ENCODE measurements around the gene ANKRD55. TPM values are rescaled to one million over a fixed set of nuclear protein-coding genes. Genes with fewer than 3 reads are reported as not detected.
"Not testable (repeated sequence)": the region's sequence is repeated elsewhere in the genome, so short reads cannot be mapped to it uniquely, and the experiment has no call there.

ANKRD55 gene
- total RNA-seq, 2 experiments from 2014 or later, result 0.37 to 0.52 TPM

DNA sequence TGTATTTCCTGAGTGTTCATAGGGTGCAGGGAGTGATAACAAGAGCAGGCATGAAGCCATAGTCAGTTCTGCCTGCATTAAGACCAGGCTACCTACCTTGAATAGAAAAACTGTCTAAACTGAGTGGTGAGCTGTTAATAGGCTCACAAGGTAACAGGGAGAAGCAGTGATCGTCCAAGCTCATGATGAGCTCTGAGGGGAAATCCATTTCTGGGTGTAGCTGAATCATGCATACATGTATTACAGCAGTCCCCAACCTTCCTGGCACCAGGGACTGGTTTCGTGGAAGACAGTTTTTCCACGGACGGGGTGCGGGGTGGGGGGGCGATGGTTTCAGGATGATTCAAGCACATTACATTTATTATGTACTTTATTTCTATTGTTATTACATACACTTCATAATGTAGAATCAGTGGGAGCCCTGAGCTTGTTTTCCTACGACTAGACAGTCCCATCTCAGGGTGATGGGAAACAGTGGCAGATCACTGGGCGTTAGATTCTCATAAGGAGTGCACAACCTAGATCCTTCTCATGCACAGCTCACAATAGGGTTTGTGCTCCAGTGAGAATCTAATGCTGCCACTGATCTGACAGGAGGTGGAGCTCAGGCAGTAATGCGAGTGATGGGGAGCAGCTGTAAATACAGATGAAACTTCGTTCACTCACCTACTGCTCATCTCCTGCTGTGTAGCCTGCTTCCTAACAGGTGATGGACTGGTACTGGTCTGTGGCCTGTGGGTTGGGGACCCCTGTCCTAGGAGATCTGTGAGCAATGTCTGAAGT, 138.4 kb downstream of the ANKRD55 start:
- no peak overlapping the region for H3K27ac Mint-ChIP-seq
- peaks cover 55% of the 10 kb centered on the region for H3K4me1 Mint-ChIP-seq (ENCODE audit: low read depth)
- POLR2A ChIA-PET, result interaction anchor here (0.6 to 1.2 kb wide), 4 partner anchors 23 to 234 kb away, joined by 3 to 4 read pairs (median 3); partner anchors contain the start of gene IL6ST

DNA sequence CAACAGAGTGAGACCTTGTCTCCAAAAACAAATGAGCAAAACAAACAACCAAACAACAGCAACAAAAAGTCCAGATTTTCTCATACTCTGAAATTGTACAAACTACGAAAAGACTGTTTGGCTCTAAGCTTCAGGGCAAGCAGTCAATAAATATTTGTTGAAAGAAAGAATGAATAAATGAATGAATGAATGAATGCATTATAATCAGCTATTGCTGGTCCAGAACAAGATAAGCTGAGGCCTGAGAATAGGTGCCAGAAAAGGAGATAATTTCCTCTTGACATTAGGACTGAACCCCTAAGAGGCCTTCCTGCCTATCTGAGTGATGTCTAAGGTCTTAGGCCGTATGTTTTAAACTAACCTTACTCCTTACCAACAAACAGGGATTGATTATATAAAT, 139.2 kb downstream of the ANKRD55 start:
- no peaks in the 10 kb centered on the region for H3K27me3 Mint-ChIP-seq (ENCODE audit: low read depth)
- H3K4me3 Mint-ChIP-seq, result no peak overlapping the region
- H3K9me3 Mint-ChIP-seq (ENCODE audit: insufficient read depth), result no peaks in the 10 kb centered on the region
- ChIA-PET POLR2A (interaction anchor here (0.6 to 1.2 kb wide), 3 partner anchors 23 to 177 kb away, joined by 3 read pairs; partner anchors contain the start of gene IL6ST), CTCF (interaction anchor here (0.7 to 2.1 kb wide), 6 partner anchors 9 to 116 kb away, joined by 3 to 6 read pairs (median 4); no protein-coding TSS in a partner anchor)
- peaks cover 60% of the 10 kb centered on the region for H3K4me1 Mint-ChIP-seq (ENCODE audit: low read depth)
- ATAC-seq (no peak), DNase-seq (no peak)
- H3K27ac Mint-ChIP-seq, result peak overlapping the region; percentile 34
- H3K36me3 Mint-ChIP-seq (ENCODE audit: low read depth), result peaks cover 4% of the 10 kb centered on the region

More for the DNA sequence above, 138.4 kb downstream of the ANKRD55 start:
- CTCF ChIA-PET, result interaction anchor here (0.7 to 2.1 kb wide), 6 partner anchors 8 to 117 kb away, joined by 3 to 6 read pairs (median 4); no protein-coding TSS in a partner anchor
- ATAC-seq (no peak), DNase-seq (no peak)
- H3K4me3 Mint-ChIP-seq, result no peak overlapping the region
- no peaks in the 10 kb centered on the region for H3K9me3 Mint-ChIP-seq (ENCODE audit: insufficient read depth)
- no peaks in the 10 kb centered on the region for H3K27me3 Mint-ChIP-seq (ENCODE audit: low read depth)
- peaks cover 4% of the 10 kb centered on the region for H3K36me3 Mint-ChIP-seq (ENCODE audit: low read depth)

DNA sequence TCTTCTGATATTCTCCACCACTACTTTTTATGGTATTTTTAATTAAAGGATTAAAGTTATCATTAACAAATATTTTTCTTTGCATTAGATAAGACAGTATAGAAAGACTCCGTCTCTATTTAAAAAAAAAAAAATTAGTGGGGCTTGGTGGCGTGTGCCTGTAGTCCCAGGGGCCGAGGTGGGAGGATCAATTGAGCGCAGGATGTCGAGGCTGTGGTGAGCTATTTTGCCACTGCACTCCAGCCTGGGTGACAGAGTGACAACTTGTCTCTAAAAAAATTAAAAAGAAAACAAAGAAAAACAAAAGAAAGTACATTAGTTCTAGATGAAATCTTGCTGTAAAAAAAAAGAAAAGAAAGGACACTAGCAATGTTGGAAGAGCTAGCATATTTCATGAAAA, 141.0 kb downstream of the ANKRD55 start:
- H3K9me3 Mint-ChIP-seq (ENCODE audit: insufficient read depth), result no peaks in the 10 kb centered on the region
- ATAC-seq (no peak), DNase-seq (no peak)
- no peaks in the 10 kb centered on the region for H3K27me3 Mint-ChIP-seq (ENCODE audit: low read depth)
- H3K27ac Mint-ChIP-seq, result no peak overlapping the region
- ChIA-PET CTCF (interaction anchor here (0.8 to 1.2 kb wide), 2 partner anchors 10 to 115 kb away, joined by 3 read pairs; no protein-coding TSS in a partner anchor), POLR2A (interaction anchor here (0.6 kb wide), 1 partner anchor 88 kb away, joined by 6 read pairs; no protein-coding TSS in a partner anchor)
- H3K4me3 Mint-ChIP-seq, result no peak overlapping the region
- peaks cover 4% of the 10 kb centered on the region for H3K36me3 Mint-ChIP-seq (ENCODE audit: low read depth)
- H3K4me1 Mint-ChIP-seq (ENCODE audit: low read depth), result peaks cover 57% of the 10 kb centered on the region

DNA sequence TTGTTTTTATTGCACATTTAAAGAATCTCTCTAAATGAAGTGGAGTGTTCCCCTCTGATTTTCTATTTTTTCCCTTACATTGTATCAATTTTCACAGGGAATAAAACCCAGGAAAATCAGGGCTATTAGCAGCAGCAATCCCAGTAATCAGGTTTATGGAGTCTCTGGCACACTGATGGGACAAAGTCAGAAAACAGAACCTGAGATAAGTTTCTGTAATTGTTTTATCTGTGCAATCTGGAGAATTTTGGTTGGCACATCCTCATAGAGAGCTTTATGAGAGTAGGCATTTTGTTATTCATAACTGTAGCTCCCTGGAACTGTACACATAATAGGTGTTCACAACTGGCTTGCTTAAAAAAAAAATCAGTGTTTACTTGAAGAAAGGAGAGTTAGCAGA, 141.5 kb downstream of the ANKRD55 start:
- Mint-ChIP-seq H3K4me1 (ENCODE audit: low read depth) (peaks cover 57% of the 10 kb centered on the region), H3K27me3 (ENCODE audit: low read depth) (no peaks in the 10 kb centered on the region), H3K36me3 (ENCODE audit: low read depth) (peaks cover 4% of the 10 kb centered on the region), H3K9me3 (ENCODE audit: insufficient read depth) (no peaks in the 10 kb centered on the region), H3K27ac (peak overlapping the region; percentile 37), H3K4me3 (no peak overlapping the region)
- ChIA-PET CTCF (interaction anchor here (0.8 to 1.2 kb wide), 2 partner anchors 9 to 114 kb away, joined by 3 read pairs; no protein-coding TSS in a partner anchor), POLR2A (no interaction called here)
- no peak for DNase-seq
- ATAC-seq, result no peak

DNA sequence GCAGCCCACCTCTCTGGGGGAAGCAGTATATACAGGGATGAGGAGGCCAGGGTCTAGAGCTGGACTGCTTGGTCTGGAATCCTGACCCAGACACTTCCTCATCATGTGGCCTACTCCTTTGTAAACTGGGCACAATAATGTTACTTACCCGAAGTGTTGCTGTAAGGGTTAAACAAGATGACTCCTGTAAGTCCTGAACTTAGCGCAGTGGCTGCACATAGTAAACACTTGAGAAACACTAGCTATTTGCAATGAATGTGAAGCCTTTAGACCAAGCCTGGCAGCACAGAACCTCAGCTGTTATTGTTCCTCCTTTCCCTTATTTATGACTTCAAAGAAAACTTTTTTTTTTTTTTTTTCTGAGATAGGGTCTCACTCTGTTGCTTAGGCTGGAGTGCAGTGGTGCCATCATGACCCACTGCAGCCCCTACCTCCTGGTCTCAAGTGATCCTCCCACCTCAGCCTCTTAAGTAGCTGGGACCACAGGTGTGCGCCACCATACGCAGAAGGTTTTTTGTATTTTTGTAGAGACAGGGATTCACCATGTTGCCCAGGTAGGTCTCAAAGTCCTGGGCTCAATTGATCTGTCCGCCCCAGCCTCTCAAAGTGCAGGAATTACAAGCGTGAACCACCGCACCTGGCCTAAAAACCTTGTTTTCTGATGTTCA, 142.2 kb downstream of the ANKRD55 start:
- ChIA-PET CTCF (interaction anchor here (1.3 kb wide), 1 partner anchor 80 kb away, joined by 4 read pairs; no protein-coding TSS in a partner anchor), POLR2A (no interaction called here)
- DNase-seq (no peak), ATAC-seq (peak; percentile 27)
- Mint-ChIP-seq H3K9me3 (ENCODE audit: insufficient read depth) (no peaks in the 10 kb centered on the region), H3K27me3 (ENCODE audit: low read depth) (no peaks in the 10 kb centered on the region), H3K4me3 (no peak overlapping the region), H3K27ac (no peak overlapping the region), H3K4me1 (ENCODE audit: low read depth) (peaks cover 57% of the 10 kb centered on the region), H3K36me3 (ENCODE audit: low read depth) (peaks cover 2% of the 10 kb centered on the region)

DNA sequence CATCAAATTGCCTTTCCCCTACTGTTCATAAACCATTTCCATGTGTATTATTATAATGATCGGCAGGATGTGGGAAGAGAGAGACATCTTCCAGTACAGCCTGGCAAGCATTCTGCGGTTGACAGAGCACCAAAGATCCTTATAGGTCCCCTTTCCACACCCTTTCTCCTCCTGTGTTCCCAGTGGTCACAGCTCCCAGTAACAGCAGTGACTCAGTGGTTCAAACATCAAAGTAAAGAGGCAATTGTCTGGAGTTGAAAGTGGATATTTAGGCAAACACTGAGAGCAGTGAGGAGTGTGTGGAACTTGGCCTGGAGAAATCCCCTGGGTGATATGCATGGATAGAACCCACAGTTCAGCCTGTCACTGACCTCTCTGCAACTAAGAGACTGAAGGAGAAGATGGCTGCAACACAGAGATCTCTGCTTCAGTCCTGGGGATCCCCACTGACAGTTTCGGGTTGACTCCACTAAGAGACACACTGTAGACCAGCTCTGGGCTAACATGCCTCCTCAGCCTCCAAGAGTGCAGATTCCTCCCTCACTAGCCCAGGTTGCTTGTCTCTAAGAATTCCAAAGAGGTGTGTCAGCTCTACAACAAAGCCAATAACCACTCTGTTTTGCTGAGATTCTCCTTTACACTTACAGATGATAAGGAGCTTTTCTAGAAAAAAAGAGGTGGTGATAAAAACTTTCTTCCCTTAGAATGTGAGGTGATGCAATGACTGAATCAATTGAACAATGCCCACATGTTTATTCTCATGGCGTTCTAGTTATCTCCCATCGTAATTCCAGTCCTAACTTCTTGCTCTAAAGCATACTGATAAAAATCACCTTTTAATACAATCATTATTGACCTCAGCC, 143.9 kb downstream of the ANKRD55 start:
- Mint-ChIP-seq H3K9me3 (ENCODE audit: insufficient read depth) (no peaks in the 10 kb centered on the region), H3K4me1 (ENCODE audit: low read depth) (peaks cover 51% of the 10 kb centered on the region), H3K4me3 (no peak overlapping the region), H3K27me3 (ENCODE audit: low read depth) (no peaks in the 10 kb centered on the region), H3K27ac (no peak overlapping the region), H3K36me3 (ENCODE audit: low read depth) (peaks cover 2% of the 10 kb centered on the region)
- POLR2A ChIA-PET, result no interaction called here
- ATAC-seq (no peak), DNase-seq (no peak)
- CTCF ChIA-PET, result interaction anchor here (0.9 kb wide), 1 partner anchor 13 kb away, joined by 3 read pairs; no protein-coding TSS in a partner anchor

DNA sequence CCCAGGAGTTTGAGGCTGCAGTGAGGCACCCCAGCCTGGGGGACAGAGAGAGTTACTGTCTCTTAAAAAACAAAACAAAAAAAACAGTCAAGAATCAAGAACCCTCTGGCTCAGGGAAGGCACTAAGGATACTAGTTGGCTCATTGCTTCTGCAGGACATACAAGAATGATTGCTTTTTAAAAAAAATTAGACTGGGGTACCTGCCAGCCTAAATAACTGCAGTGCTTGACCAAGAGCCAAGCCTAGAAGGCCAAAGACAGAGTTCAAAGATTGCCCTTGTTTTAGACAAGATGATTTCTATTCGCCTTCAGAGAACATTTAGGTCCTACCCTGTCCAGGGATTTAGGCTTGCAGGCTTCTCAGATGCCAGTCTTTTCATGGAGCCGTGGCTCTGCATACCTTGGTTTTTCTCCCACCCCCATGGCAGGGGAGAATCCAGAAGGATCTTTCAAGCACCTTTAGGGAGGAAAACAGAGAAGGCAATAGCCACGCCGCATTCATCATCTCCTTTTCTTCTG, 144.6 kb downstream of the ANKRD55 start:
- CTCF ChIA-PET, result interaction anchor here (0.9 kb wide), 1 partner anchor 14 kb away, joined by 3 read pairs; no protein-coding TSS in a partner anchor
- H3K9me3 Mint-ChIP-seq (ENCODE audit: insufficient read depth), result no peaks in the 10 kb centered on the region
- no peak for DNase-seq
- POLR2A ChIA-PET, result no interaction called here
- no peaks in the 10 kb centered on the region for H3K27me3 Mint-ChIP-seq (ENCODE audit: low read depth)
- peaks cover 48% of the 10 kb centered on the region for H3K4me1 Mint-ChIP-seq (ENCODE audit: low read depth)
- H3K27ac Mint-ChIP-seq, result no peak overlapping the region
- no peak overlapping the region for H3K4me3 Mint-ChIP-seq
- H3K36me3 Mint-ChIP-seq (ENCODE audit: low read depth), result peaks cover 4% of the 10 kb centered on the region
- no peak for ATAC-seq

DNA sequence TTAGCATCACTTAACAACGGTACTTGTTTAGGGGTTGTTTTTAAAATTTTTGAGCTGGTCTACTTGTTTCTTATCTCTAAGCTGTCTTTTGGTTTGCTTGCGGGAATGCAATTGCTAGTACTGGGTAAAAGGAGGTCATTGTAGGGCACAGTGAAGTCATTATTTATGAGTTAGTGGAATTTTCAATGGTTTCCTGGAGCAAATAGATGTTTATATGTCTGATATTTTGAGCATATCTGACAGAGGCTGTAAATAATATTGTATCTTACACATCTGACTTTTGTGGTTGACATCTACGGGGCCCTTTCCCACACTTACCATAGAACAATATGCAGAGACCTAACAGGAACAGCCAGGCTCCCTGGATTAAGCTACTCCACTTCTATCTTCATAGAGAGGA, 147.9 kb downstream of the ANKRD55 start:
- no peak for ATAC-seq
- no peak overlapping the region for H3K4me3 Mint-ChIP-seq
- peaks cover 4% of the 10 kb centered on the region for H3K36me3 Mint-ChIP-seq (ENCODE audit: low read depth)
- CTCF ChIA-PET, result interaction anchor here (1.3 kb wide), 1 partner anchor 63 kb away, joined by 3 read pairs; no protein-coding TSS in a partner anchor
- H3K27me3 Mint-ChIP-seq (ENCODE audit: low read depth), result no peaks in the 10 kb centered on the region
- POLR2A ChIA-PET, result no interaction called here
- DNase-seq, result no peak
- H3K27ac Mint-ChIP-seq, result peak overlapping the region; percentile 2
- H3K9me3 Mint-ChIP-seq (ENCODE audit: insufficient read depth), result no peaks in the 10 kb centered on the region
- H3K4me1 Mint-ChIP-seq (ENCODE audit: low read depth), result peaks cover 47% of the 10 kb centered on the region

DNA sequence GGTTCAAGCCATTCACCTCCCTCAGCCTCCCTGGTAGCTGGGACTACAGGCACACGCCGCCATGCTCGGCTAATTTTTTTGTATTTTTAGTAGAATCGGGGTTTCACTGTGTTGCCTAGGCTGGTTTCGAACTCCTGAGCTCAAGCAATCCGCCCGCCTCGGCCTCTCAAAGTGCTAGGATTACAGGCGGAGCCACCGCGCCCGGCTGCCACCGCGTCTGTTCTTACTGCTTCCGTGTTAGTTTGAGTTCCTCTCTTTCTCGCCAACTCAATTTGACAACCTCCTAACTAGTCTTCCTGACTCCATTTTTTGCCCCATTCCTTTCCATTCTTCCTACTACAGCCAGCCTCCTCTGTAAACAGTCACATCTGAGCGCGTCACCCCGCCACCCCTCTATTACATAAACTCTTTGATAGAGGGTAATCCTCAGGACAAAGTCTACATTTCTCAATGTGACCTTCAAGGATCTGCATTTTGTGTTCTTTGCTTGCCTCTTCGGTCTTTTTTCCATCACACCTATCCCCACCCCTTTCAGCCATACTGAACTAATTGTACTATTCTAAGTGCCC, 149.8 kb downstream of the ANKRD55 start:
- ATAC-seq, result no peak
- Mint-ChIP-seq H3K9me3 (ENCODE audit: insufficient read depth) (no peaks in the 10 kb centered on the region), H3K27me3 (ENCODE audit: low read depth) (peaks cover 5% of the 10 kb centered on the region), H3K36me3 (ENCODE audit: low read depth) (peaks cover 4% of the 10 kb centered on the region), H3K4me1 (ENCODE audit: low read depth) (peaks cover 39% of the 10 kb centered on the region), H3K4me3 (no peak overlapping the region), H3K27ac (peak overlapping the region; percentile 17)
- ChIA-PET CTCF (interaction anchor here (1.5 kb wide), 1 partner anchor 11 kb away, joined by 6 read pairs; no protein-coding TSS in a partner anchor), POLR2A (no interaction called here)
- DNase-seq, result no peak

DNA sequence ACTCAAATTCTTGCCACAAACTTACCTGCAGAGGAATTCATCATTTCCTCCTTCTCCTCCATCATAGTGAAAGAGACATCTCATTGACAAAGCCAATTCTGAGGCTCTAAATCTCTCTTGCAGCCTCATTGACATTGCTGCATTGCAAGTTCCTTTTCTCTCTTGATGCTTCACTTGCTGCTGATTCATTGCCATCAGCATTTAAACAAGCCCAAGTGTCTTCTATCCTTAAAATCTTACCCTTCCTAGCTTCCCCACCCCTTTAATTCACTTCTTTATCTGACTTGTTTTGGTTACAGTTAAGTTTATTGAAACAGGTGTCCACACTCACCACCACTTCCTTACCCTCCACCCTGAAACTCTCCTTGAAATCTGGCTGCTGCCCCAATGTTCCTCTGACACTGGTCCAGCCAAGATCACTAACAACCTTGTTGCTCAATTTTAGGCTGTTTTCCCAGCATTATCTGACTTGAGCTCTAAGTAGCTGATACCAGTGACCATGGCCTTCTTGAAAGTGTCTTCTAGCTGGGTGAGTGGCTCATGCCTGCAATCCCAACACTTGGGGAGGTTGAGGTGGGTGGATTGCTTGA, 152.0 kb downstream of the ANKRD55 start:
- DNase-seq; CTCF ChIA-PET; H3K9me3 Mint-ChIP-seq (ENCODE audit: insufficient read depth); H3K27me3 Mint-ChIP-seq (ENCODE audit: low read depth); POLR2A ChIA-PET; H3K36me3 Mint-ChIP-seq (ENCODE audit: low read depth): not testable (repeated sequence)
- H3K4me3 Mint-ChIP-seq, result peak overlapping the region; percentile 7
- peak overlapping the region; percentile 80 for H3K27ac Mint-ChIP-seq
- peak; percentile 66 for ATAC-seq
- peaks cover 39% of the 10 kb centered on the region for H3K4me1 Mint-ChIP-seq (ENCODE audit: low read depth)

Data from activated CD8-positive, alpha-beta T cell treated with anti-CD3 and anti-CD28 coated beads, Interleukin-2, amount 10 ng/mL, durations not matched to agents 7 days and 5 days (primary cell).